Measurements from ENCODE around the gene KLHL12.
"Not testable (repeated sequence)": the region's sequence is repeated elsewhere in the genome, so short reads cannot be mapped to it uniquely, and the experiment has no call there.

The KLHL12 gene

DNA sequence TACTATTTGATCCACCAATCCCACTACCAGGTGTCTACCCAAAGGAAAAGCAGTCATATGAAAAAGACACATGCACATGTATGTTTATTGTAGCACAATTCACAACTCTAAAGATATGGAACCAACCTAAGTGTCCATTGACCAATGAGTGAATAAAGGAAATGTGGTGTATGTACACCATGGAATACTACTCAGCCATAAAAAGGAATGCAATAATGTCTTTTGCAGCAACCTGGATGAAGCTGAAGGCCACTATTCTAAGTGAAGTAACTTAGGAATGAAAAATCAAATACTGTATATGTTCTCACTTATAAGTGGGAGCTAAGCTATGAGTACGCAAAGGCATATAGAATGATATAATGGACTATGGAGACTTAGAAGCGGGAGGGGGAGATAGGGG lies 18.4 kb upstream of the KLHL12 start:
- TF ChIP-seq, protein P1, sequence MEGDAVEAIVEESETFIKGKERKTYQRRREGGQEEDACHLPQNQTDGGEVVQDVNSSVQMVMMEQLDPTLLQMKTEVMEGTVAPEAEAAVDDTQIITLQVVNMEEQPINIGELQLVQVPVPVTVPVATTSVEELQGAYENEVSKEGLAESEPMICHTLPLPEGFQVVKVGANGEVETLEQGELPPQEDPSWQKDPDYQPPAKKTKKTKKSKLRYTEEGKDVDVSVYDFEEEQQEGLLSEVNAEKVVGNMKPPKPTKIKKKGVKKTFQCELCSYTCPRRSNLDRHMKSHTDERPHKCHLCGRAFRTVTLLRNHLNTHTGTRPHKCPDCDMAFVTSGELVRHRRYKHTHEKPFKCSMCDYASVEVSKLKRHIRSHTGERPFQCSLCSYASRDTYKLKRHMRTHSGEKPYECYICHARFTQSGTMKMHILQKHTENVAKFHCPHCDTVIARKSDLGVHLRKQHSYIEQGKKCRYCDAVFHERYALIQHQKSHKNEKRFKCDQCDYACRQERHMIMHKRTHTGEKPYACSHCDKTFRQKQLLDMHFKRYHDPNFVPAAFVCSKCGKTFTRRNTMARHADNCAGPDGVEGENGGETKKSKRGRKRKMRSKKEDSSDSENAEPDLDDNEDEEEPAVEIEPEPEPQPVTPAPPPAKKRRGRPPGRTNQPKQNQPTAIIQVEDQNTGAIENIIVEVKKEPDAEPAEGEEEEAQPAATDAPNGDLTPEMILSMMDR (conservative IDR thresholded peaks at IDR 0.05) = no peak
- TF ChIP-seq ZFX (IDR thresholded peaks at IDR 0.05) = no peak
- H3K27ac ChIP-seq = no peak overlapping the region

DNA sequence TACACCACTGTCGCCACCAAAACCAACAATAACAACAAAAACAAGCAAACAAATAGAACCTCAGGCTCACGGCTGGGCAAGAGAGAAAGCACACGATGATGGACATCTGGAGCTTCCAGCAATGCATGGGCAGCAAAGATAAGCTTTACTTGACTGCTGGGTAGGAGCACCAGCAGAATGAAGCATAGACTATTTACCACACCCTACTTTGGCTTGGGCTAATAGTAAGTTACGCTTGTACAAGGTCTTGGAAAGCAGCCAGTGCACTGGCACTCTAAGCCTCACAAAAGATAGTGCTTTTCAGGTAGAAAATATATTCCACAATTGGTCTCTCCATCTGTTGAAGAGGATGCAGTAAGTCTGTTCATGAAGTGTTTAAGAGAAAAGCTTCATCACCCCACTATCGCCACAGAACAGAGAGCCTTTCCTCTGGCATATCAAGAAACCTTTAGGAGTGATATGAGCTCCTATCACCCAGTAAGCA lies 17.4 kb upstream of the KLHL12 start:
- H3K27ac ChIP-seq = no peak overlapping the region
- TF ChIP-seq, protein P1 (conservative IDR thresholded peaks at IDR 0.05) = no peak
- TF ChIP-seq ZFX (IDR thresholded peaks at IDR 0.05) = no peak

DNA sequence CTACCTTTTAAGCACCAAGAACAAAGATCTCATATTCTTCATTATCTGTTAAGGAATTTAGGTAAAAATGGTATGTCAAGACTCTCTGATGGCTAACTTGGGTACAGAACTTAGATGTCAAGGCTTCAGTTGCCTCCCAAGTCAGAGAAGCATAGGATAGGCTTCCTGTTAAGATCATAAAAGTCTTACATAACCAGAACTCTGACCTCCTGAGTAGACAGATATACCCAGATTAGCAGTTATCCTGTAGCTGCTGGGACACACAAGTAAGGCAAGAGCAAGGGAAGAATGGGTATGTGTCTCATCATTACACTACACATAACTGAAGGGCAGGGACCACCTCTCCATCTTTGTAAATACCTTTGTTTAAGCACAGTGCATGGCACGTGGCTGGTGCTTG lies 15.4 kb upstream of the KLHL12 start:
- no peak for TF ChIP-seq ZFX (IDR thresholded peaks at IDR 0.05)
- TF ChIP-seq, protein P1 (conservative IDR thresholded peaks at IDR 0.05) = no peak
- H3K27ac ChIP-seq = no peak overlapping the region

DNA sequence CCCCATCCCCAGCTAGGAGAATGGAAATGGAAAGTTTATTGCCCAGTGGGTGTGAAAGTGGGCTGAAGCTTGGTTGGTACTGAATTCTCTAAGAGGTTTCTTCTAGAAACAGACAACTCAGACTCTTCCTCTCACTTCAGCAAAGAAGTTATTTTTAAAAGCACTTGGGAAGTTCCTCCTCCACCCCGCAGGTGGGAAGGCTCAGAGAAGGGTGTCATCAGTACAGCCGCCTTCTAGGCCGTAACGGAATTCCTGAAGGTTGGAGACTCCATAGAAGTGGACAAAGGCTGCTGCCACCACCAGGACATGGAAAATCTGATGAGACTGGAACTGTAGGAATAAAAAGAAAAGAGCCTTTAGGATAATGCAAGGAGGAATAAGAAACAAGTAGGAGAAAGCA lies 14.3 kb upstream of the KLHL12 start:
- no peak overlapping the region for H3K27ac ChIP-seq
- TF ChIP-seq, protein P1 (conservative IDR thresholded peaks at IDR 0.05) = no peak

DNA sequence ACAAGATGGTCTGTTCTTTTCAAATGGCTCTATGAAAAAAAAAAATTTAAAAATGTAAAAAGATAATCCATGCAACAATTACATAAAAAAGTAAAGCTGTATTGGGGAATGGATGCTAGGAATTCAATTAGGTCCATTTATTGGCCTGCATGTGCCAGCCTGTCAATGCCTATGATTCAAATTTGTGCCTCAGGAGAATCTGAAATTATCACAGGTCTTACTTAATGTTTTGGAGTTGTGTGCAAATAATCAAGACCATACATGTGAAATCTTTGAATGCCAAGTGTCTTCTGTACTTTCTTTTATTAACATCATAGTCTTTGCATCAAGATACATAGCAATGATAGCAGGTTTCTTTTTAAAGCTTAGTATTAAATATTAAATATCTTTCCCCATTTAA lies 13.5 kb upstream of the KLHL12 start:
- no peak for TF ChIP-seq ZFX (IDR thresholded peaks at IDR 0.05)
- TF ChIP-seq, protein P1 (conservative IDR thresholded peaks at IDR 0.05) = no peak
- H3K27ac ChIP-seq = no peak overlapping the region

DNA sequence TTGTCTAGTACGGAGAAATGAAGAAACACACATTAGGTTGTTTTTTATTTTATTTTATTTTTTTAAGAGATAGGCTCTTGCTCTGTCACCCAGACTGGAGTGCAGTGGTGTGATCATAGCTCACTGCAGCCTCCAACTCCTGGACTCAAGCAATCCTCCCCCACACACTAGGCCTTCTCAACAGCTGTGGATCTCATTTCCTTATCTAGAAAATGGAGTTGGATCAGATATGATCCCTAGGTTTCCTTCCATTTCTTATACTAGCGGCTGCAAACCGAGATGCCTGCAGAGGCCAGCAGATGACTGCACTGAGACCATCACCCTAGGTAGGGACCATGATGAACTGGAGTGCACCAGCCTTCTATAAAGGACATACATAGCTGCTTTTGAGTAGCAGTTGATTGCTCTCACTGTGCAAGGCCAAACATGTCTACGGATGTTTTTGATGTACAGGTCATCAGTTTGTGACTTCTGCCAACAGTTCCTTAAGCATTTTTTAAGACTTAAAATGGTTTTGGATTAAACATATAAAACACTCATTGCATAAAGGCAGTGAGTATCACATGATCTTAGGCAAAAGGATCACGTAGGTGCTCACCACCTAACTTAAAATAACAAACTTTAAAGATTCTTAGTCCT lies 11.4 kb upstream of the KLHL12 start:
- TF ChIP-seq, protein P1 (conservative IDR thresholded peaks at IDR 0.05) = no peak
- TF ChIP-seq ZFX (IDR thresholded peaks at IDR 0.05) = no peak

DNA sequence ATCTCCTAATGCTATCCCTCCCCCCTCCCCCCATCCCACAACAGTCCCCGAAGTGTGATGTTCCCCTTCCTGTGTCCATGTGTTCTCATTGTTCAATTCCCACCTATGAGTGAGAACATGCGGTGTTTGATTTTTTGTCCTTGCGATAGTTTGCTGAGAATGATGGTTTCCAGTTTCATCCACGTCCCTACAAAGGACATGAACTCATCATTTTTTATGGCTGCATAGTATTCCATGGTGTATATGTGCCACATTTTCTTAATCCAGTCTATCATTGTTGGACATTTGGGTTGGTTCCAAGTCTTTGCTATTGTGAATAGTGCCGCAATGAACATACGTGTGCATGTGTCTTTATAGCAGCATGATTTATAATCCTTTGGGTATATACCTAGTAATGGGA lies 9.4 kb upstream of the KLHL12 start:
- not testable (repeated sequence) for H3K27ac ChIP-seq

More for the DNA sequence above, 11.4 kb upstream of the KLHL12 start:
- H3K27ac ChIP-seq = no peak overlapping the region

DNA sequence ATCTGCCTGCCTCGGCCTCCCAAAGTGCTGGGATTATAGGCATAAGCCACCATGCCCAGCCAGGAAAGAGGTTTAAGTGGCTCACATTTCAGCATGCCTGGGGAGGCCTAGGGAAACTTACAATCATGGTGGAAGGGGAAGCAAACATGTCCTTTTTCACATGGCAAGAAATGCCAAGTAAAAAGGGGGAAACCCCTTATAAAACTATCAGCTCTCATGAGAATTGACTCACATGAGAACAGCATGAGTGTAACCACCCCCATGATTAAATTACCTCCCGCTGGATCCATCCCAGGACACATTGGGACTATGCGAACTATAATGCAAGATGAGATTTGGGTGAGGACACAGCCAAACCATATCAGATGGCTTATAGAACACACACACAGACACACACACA lies 8.8 kb upstream of the KLHL12 start:
- H3K27ac ChIP-seq = no peak overlapping the region
- no peak for TF ChIP-seq ZFX (IDR thresholded peaks at IDR 0.05)
- TF ChIP-seq, protein P1 (conservative IDR thresholded peaks at IDR 0.05) = no peak
